Adrenal gland (tissue), 19 donors: Measurements from ENCODE around the gene TP53TG3E. TPM values are rescaled to one million over a fixed set of nuclear protein-coding genes. Genes with fewer than 3 reads are reported as not detected.
A peak's percentile ranks its signal among the peaks of the same experiment; 100 is the strongest.
"Not testable (repeated sequence)": the region's sequence is repeated elsewhere in the genome, so short reads cannot be mapped to it uniquely, and the experiment has no call there.

Experiments
- DNase-seq, 7 donors: peaks; one replicate each; pipeline ENCODE4 v3.0.0-alpha.2; 2019 to 2020
- H3K27ac ChIP-seq, 5 donors: fragments of 200-600 bp; sonication (generic) in 4 of 5; 1 replicate in 3 of 5; 2 replicates in 2 of 5; pipeline versions ENCODE4 v1.5.1 to v1.8.0; 2016 to 2020; ENCODE audit warnings: mild to moderate bottlenecking in 1 of 5
- H3K27me3 ChIP-seq: fragments of 200-600 bp; 2 replicates; pipeline ENCODE4 v1.8.0; 2021
- H3K36me3 ChIP-seq, 2 donors: fragments of 200-600 bp; replicated peaks in 1 of 2; 1 replicate in 1 of 2; 2 replicates in 1 of 2; pipeline versions ENCODE4 v1.5.1 to v1.8.0; 2018 to 2022
- H3K4me1 ChIP-seq, 2 donors: fragments of 200-600 bp; replicated peaks in 1 of 2; 1 replicate in 1 of 2; 2 replicates in 1 of 2; pipeline versions ENCODE4 v1.5.1 to v1.8.0; 2018 to 2021
- H3K4me3 ChIP-seq, 4 donors: fragments of 200-600 bp; sonication (generic) in 3 of 4; one replicate each; pipeline ENCODE4 v1.5.1; 2016 to 2018
- H3K9me3 ChIP-seq, 3 donors: fragments of 200-600 bp; sonication (generic) in 1 of 3; replicated peaks in 1 of 3; 1 replicate in 2 of 3; 2 replicates in 1 of 3; pipeline versions ENCODE4 v1.5.1 to v1.8.0; 2016 to 2021
- WGBS, 4 donors: extraction: QIAGEN DNeasy Blood & Tissue Kit in 2 of 4; methylation state at CpG; one replicate each; pipeline versions ENCODE4 v1.1.5 to v1.1.7; 2013 to 2017; 5-methylcytosine and 5-hydroxymethylcytosine counted together
- intact Hi-C, 2 donors: fragments of 100-400 bp; cut with DNase I; formaldehyde crosslinking; loops; one replicate each; pipeline versions ENCODE4 v1.14.1 to v1.15.0; 2022 to 2023
- long read RNA-seq, 10 donors: library from polyadenylated mRNA in 3 of 10; unstranded in 2 of 10; stranded (forward) in 1 of 10; transcript quantifications; one replicate each; pipeline ENCODE4 v2.0.0 and lab custom pipeline, GENCODE V29; 2021 to 2026
- polyA plus RNA-seq, 3 donors: library from polyadenylated mRNA; stranded (reverse); fragments of 200-250 nt in 2 of 3; fragments of 350-450 nt in 1 of 3; fragmentation: Illumina TruSeq in 1 of 3; extraction: RNeasy Lipid Tissue Mini Kit (QIAGEN cat#74804) in 1 of 3; gene quantifications; one replicate each; pipeline ENCODE4 v1.2.3, GENCODE V29; 2013 to 2014
- small RNA-seq, 2 donors: library from RNA; depleted of rRNA; stranded (forward); fragments of <200 nt; gene quantifications; one replicate each; pipeline ENCODE3, GENCODE V24; 2016
- total RNA-seq, 9 donors: library from RNA; depleted of rRNA in 4 of 9; stranded (reverse); fragments of >200 nt in 4 of 9; fragments of 120-200 nt in 1 of 9; fragmentation: NEBNext Ultra II Directional in 1 of 9; extraction: Animal tissue kit (Norgen Biotek cat#: 25700) in 1 of 9; gene quantifications; one replicate each; pipeline versions ENCODE4 v1.1.0 to v1.2.4, GENCODE V29; 2013 to 2023
- donor health status: healthy with polysubstance abuse.
- donor health status: Bipolar disorder and iron deficiency.
- donor health status: DM: yes; HTN: yes; CAD: no.
- donor health status: DM: no; HTN: no; CAD: no.
- donor health status: DM: no; HTN: no; CAD: no.
- donor health status: DM: yes; HTN: yes; CAD: no.

Gene TP53TG3E, protein sequence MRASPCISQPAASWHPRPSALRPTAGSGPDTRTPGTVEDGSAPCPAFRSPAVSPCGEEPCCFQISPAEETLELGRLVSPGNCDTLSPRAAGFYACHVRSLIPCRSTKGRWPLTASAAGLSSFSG
- total RNA-seq (not detected), polyA plus RNA-seq (not detected)
- long read RNA-seq, donor 1 = 0 reads
- long read RNA-seq, donor 2 = 0 reads
- long read RNA-seq, donor 3 = 0 reads
- long read RNA-seq, donor 4 = 0 reads
- long read RNA-seq, donor 5 = 0 reads
- long read RNA-seq, donor 6 = 0 reads
- long read RNA-seq, donor 7 = 0 reads
- long read RNA-seq, donor 8 = 0 reads
- long read RNA-seq, donor 9 = 0 reads
- long read RNA-seq, donor 10 = 0 reads

DNA sequence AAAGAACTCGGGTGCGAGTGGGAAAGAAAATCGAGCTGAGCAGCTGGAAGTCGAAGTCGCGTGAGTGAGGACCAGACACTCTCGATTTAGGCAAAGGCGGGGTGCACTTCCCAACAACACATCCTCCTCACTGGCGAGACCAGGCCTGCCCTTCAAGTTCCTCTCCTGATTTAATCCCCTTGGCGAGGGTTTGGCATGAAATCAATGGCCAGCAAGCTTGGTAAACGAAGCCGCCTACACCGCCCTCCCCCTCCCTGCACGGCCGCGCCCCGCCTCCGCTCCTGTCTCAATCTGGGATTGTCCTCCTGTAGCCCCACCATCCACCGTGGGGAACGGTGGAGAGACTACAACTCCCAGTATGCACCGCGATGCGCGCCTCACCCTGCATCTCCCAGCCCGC lies at the start of gene TP53TG3E:
Gene TP53TG3E, plus strand, starts transcription at position 301 of the 400 bp plus-strand sequence. Its CDS starts 68 bp downstream, at position 369.
- H3K27ac ChIP-seq, H3K4me3 ChIP-seq, DNase-seq, intact Hi-C loops, H3K36me3 ChIP-seq, H3K4me1 ChIP-seq, H3K9me3 ChIP-seq, H3K27me3 ChIP-seq: not testable (repeated sequence)
- no CpG with 5 or more reads among the region's 25 CpGs for WGBS, 4 donors

DNA sequence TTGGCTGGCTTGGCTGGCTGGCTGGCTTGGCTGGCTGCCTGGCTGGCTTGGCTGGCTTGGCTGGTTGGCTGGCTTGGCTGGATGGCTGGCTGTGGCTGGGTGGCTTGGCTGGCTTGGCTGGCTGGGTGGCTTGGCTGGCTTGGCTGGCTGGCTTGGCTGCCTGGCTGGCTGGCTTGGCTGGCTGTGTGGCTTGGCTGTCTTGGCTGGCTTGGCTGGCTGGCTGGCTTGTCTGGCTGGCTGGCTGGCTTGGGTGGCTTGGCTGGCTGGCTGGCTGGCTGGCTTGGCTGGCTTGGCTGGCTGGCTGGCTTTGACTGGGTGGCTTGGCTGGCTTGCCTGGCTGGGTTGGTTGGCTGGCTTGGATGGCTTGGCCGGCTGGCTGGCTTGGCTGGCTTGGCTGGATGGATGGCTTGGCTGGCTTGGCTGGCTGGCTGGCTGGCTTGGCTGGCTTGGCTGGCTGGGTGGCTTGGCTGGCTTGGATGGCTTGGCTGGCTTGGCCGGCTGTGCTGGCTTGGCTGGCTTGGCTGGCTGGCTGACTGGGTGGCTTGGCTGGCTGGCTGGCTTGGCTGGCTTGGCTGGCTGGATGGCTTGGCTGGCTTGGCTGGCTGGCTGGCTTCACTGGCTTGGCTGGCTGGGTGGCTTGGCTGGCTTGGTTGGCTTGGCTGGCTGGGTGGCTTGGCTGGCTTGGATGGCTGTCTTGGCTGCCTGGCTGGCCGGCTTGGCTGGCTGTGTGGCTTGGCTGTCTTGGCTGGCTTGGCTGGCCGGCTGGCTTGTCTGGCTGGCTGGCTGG lies 32.3 kb downstream of the TP53TG3E start:
- H3K27me3 ChIP-seq, H3K27ac ChIP-seq, H3K9me3 ChIP-seq, intact Hi-C loops, H3K36me3 ChIP-seq, H3K4me3 ChIP-seq, H3K4me1 ChIP-seq: not testable (repeated sequence)
- whole genome bisulfite sequencing, 4 donors = 57 to 76% (median 65%) methylated on average over 3 to 4 of the region's 4 CpGs
- peak in 5 of 7 donors; percentile 19 to 71 (median 63) for DNase-seq

DNA sequence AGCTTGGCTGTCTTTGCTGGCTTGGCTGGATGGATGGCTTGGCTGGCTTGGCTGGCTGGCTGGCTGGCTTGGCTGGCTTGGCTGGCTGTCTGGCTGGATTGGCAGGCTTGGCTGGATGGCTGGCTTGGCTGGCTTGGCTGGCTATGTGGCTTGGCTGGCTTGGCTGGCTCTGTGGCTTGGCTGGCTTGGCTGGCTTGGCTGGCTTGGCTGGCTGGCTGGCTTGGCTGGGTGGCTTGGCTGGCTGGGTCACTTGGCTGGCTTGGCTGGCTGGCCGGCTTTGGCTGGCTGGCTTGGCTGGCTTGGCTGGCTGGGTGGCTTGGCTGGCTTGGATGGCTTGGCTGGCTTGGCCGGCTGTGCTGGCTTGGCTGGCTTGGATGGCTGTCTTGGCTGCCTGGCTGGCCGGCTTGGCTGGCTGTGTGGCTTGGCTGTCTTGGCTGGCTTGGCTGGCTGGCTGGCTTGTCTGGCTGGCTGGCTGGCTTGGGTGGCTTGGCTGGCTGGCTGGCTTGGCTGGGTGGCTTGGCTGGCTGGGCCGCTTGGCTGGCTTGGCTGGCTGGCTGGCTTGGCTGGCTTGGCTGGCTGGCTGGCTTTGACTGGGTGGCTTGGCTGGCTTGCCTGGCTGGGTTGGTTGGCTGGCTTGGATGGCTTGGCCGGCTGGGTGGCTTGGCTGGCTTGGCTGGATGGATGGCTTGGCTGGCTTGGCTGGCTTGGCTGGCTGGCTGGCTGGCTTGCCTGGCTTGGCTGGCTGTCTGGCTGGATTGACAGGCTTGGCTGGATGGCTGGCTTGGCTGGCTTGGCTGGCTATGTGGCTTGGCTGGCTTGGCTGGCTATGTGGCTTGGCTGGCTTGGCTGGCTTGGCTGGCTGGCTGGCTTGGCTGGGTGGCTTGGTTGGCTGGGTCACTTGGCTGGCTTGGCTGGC lies 33.8 kb downstream of the TP53TG3E start:
- peak in 5 of 7 donors; percentile 21 to 68 (median 43) for DNase-seq
- H3K4me1 ChIP-seq, H3K27me3 ChIP-seq, H3K4me3 ChIP-seq, H3K27ac ChIP-seq, H3K9me3 ChIP-seq, H3K36me3 ChIP-seq, intact Hi-C loops: not testable (repeated sequence)
- WGBS, 4 donors = 62 to 72% (median 70%) methylated on average over 5 of the region's 5 CpGs

DNA sequence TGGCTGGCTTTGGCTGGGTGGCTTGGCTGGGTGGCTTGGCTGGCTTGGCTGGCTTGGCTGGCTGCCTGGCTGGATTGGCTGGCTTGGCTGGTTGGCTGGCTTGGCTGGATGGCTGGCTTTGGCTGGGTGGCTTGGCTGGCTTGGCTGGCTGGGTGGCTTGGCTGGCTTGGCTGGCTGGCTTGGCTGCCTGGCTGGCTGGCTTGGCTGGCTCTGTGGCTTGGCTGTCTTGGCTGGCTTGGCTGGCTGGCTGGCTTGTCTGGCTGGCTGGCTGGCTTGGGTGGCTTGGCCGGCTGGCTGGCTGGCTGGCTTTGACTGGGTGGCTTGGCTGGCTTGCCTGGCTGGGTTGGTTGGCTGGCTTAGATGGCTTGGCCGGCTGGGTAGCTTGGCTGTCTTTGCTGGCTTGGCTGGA lies 34.4 kb downstream of the TP53TG3E start:
- peak in 4 of 7 donors; percentile 14 to 52 (median 30) for DNase-seq
- H3K27me3 ChIP-seq, H3K4me3 ChIP-seq, H3K36me3 ChIP-seq, H3K9me3 ChIP-seq, intact Hi-C loops, H3K4me1 ChIP-seq, H3K27ac ChIP-seq: not testable (repeated sequence)
- WGBS, 4 donors = 56 to 78% (median 64%) methylated on average over 2 of the region's 2 CpGs

DNA sequence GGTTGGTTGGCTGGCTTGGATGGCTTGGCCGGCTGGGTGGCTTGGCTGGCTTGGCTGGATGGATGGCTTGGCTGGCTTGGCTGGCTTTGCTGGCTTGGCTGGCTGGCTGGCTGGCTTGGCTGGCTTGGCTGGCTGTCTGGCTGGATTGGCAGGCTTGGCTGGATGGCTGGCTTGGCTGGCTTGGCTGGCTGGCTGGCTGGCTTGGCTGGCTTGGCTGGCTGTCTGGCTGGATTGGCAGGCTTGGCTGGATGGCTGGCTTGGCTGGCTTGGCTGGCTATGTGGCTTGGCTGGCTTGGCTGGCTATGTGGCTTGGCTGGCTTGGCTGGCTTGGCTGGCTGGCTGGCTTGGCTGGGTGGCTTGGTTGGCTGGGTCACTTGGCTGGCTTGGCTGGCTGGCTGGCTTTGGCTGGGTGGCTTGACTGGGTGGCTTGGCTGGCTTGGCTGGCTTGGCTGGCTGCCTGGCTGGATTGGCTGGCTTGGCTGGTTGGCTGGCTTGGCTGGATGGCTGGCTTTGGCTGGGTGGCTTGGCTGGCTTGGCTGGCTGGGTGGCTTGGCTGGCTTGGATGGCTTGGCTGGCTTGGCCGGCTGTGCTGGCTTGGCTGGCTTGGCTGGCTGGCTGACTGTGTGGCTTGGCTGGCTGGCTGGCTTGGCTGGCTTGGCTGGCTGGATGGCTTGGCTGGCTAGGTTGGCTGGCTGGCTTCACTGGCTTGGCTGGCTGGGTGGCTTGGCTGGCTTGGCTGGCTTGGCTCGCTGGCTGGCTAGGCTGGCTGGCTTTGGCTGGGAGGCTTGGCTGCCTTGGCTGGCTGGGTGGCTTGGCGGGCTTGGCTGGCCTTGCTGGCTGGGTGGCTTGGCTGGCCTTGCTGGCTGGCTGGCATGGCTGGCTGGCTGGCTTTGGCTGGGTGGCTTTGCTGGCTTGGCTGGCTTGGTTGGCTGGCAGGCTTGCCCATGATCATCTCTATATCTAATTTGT lies 35.3 kb downstream of the TP53TG3E start:
- peak in 5 of 7 donors; percentile 25 to 67 (median 54) for DNase-seq
- H3K4me1 ChIP-seq, H3K27ac ChIP-seq, H3K4me3 ChIP-seq, intact Hi-C loops, H3K27me3 ChIP-seq, H3K9me3 ChIP-seq, H3K36me3 ChIP-seq: not testable (repeated sequence)
- 67 to 84% (median 80%) methylated on average over 3 to 4 of the region's 4 CpGs for WGBS, 4 donors

Small RNA genes within 50 kb of the gene (small RNA-seq; reads per million reads assigned to genes)
- gene AC141257.3 = 0 reads per million in 2 donors

Other genes with a start within 250 kb of the TP53TG3E start
- gene TP53TG3C, start 110.1 kb upstream of the TP53TG3E start, total RNA-seq = not detected
- not detected for gene TP53TG3C, start 110.1 kb upstream of the TP53TG3E start, polyA plus RNA-seq
- gene TP53TG3B, start 56.5 kb downstream of the TP53TG3E start, total RNA-seq = under 1 TPM in 1 of 9 donors, not detected in 8; 0.27 TPM
- gene TP53TG3B, start 56.5 kb downstream of the TP53TG3E start, polyA plus RNA-seq = under 1 TPM in 1 of 3 donors, not detected in 2; 0.07 TPM
- gene TP53TG3F, start 155.3 kb downstream of the TP53TG3E start, total RNA-seq = under 1 TPM in 1 of 9 donors, not detected in 8; 0.11 TPM
- gene TP53TG3F, start 155.3 kb downstream of the TP53TG3E start, polyA plus RNA-seq = under 1 TPM in 1 of 3 donors, not detected in 2; 0.03 TPM